Endothelial cell of umbilical vein (primary cell): ENCODE results near the gene SYNDIG1.

ENCODE experiments used
- JUN ChIP-seq: IDR thresholded peaks from 2 replicates; pipeline ENCODE4 v1.6.1; 2011; ENCODE audit warnings: borderline replicate concordance, low read depth; ENCODE audit not compliant: insufficient read length, insufficient read depth
- MAX ChIP-seq: IDR thresholded peaks from 2 replicates; pipeline ENCODE4 v1.6.1; 2011; ENCODE audit not compliant: insufficient read depth, insufficient read length
- MYC ChIP-seq: IDR thresholded peaks from one replicate; pipeline ENCODE4 v1.6.1; 2011; ENCODE audit warnings: mild to moderate bottlenecking, low read depth, low read length
- POLR2A ChIP-seq: IDR thresholded peaks from 2 replicates; pipeline ENCODE4 v1.6.1; 2012; ENCODE audit warnings: low read depth, mild to moderate bottlenecking, control low read depth, low read length
- TF ChIP-seq, protein P1 (sequence below), 2 donors: IDR thresholded peaks; 1 replicate in 1 of 2; 2 replicates in 1 of 2; pipeline ENCODE4 v1.5.1; 2011; ENCODE audit warnings: low read length in 2 of 2, mild to moderate bottlenecking in 2 of 2, moderate library complexity in 2 of 2, control low read depth in 1 of 2, inconsistent platforms in 1 of 2, low read depth in 1 of 2; ENCODE audit not compliant: insufficient read depth in 1 of 2; ENCODE audit errors: extremely low read depth in 1 of 2

- TF ChIP-seq JUN (no peak), POLR2A (no peak), MAX (no peak), MYC (no peak)
- TF ChIP-seq, protein P1, sequence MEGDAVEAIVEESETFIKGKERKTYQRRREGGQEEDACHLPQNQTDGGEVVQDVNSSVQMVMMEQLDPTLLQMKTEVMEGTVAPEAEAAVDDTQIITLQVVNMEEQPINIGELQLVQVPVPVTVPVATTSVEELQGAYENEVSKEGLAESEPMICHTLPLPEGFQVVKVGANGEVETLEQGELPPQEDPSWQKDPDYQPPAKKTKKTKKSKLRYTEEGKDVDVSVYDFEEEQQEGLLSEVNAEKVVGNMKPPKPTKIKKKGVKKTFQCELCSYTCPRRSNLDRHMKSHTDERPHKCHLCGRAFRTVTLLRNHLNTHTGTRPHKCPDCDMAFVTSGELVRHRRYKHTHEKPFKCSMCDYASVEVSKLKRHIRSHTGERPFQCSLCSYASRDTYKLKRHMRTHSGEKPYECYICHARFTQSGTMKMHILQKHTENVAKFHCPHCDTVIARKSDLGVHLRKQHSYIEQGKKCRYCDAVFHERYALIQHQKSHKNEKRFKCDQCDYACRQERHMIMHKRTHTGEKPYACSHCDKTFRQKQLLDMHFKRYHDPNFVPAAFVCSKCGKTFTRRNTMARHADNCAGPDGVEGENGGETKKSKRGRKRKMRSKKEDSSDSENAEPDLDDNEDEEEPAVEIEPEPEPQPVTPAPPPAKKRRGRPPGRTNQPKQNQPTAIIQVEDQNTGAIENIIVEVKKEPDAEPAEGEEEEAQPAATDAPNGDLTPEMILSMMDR (IDR thresholded peaks at IDR 0.05; ENCODE audit: extremely low read depth in 1 of 2, insufficient read depth in 1 of 2, low read depth in 1 of 2, low read length in 2 of 2) = no peak
These were observed 73.7 kb downstream of the SYNDIG1 start for GRCh38 chr20:24543168-24543567.
